RWPE2 (cell line): ENCODE data around the gene PTPRC.

Experiments
- ATAC-seq: fragments of 200-7000 bp; cut with Tn5 transposase; 3 replicates; pipeline ENCODE4 v1.9.1; 2021; ENCODE audit warnings: low read depth
- DNase-seq: peaks from one replicate; pipeline ENCODE4 v3.0.0-alpha.2; 2020; ENCODE audit warnings: low spot score
- H3K27ac ChIP-seq: fragments of 450-650 bp; 2 replicates; pipeline ENCODE4 v1.5.1; 2017; ENCODE audit warnings: mild to moderate bottlenecking; ENCODE audit not compliant: poor library complexity, severe bottlenecking
- H3K27me3 ChIP-seq: fragments of 250-450 bp; sonication (Bioruptor Pico); 2 replicates; pipeline ENCODE4 v1.5.1; 2021; ENCODE audit warnings: mild to moderate bottlenecking, moderate library complexity; ENCODE audit not compliant: insufficient read depth, poor library complexity, severe bottlenecking
- H3K36me3 ChIP-seq: fragments of 250-450 bp; sonication (Bioruptor Pico); 2 replicates; pipeline ENCODE4 v1.5.1; 2020; ENCODE audit warnings: low read depth, mild to moderate bottlenecking, moderate library complexity
- H3K4me1 ChIP-seq: fragments of 250-450 bp; sonication (Bioruptor Pico); 2 replicates; pipeline ENCODE4 v1.5.1; 2021; ENCODE audit warnings: mild to moderate bottlenecking, moderate library complexity; ENCODE audit not compliant: insufficient read depth, poor library complexity, severe bottlenecking
- H3K4me3 ChIP-seq: fragments of 250-450 bp; sonication (Bioruptor Pico); 2 replicates; pipeline ENCODE4 v1.5.1; 2021; ENCODE audit warnings: mild to moderate bottlenecking, moderate library complexity; ENCODE audit not compliant: severe bottlenecking
- H3K9me3 ChIP-seq: fragments of 250-450 bp; sonication (Bioruptor Pico); 2 replicates; pipeline ENCODE4 v1.5.1; 2021; ENCODE audit warnings: mild to moderate bottlenecking, moderate library complexity; ENCODE audit not compliant: severe bottlenecking
- CTCF ChIP-seq: fragments of 450-650 bp; IDR thresholded peaks from one replicate; pipeline ENCODE4 v1.5.1; 2017; ENCODE audit warnings: mild to moderate bottlenecking, moderate library complexity; ENCODE audit not compliant: poor library complexity, severe bottlenecking

The PTPRC gene

GRCh38 chr1:198653808-198654413 lies 15.1 kb downstream of the PTPRC start:
- Histone ChIP-seq H3K27ac (no peak overlapping the region), H3K4me1 (peaks cover 28% of the 10 kb centered on the region), H3K27me3 (no peaks in the 10 kb centered on the region), H3K9me3 (no peaks in the 10 kb centered on the region), H3K4me3 (no peak overlapping the region), H3K36me3 (no peaks in the 10 kb centered on the region)
- ATAC-seq (no peak), DNase-seq (no peak)
- TF ChIP-seq CTCF = no peak

- H3K27me3 ChIP-seq = no peaks in the 10 kb centered on the region
- ATAC-seq = no peak
- no peak for DNase-seq
- H3K4me1 ChIP-seq = peaks cover 28% of the 10 kb centered on the region
- no peaks in the 10 kb centered on the region for H3K9me3 ChIP-seq
- no peak for TF ChIP-seq CTCF
- peak overlapping the region; percentile 89 for H3K27ac ChIP-seq
- no peaks in the 10 kb centered on the region for H3K36me3 ChIP-seq
- no peak overlapping the region for H3K4me3 ChIP-seq
Measured at GRCh38 chr1:198655459-198656121, 16.8 kb downstream of the PTPRC start.

- H3K36me3 ChIP-seq = no peaks in the 10 kb centered on the region
- DNase-seq = no peak
- H3K27me3 ChIP-seq = no peaks in the 10 kb centered on the region
- 0 out of 3 replicates have a peak, but pooled peaks have one; percentile 15 for ATAC-seq
- H3K4me3 ChIP-seq = no peak overlapping the region
- H3K4me1 ChIP-seq = peaks cover 28% of the 10 kb centered on the region
- no peak for TF ChIP-seq CTCF
- H3K27ac ChIP-seq = peak overlapping the region; percentile 89
- H3K9me3 ChIP-seq = no peaks in the 10 kb centered on the region
Measured at GRCh38 chr1:198656500-198656932, 17.7 kb downstream of the PTPRC start.

- DNase-seq = no peak
- no peak overlapping the region for H3K4me3 ChIP-seq
- TF ChIP-seq CTCF = no peak
- peak overlapping the region; percentile 89 for H3K27ac ChIP-seq
- no peaks in the 10 kb centered on the region for H3K27me3 ChIP-seq
- peaks cover 28% of the 10 kb centered on the region for H3K4me1 ChIP-seq
- no peaks in the 10 kb centered on the region for H3K36me3 ChIP-seq
- ATAC-seq = peak; percentile 89
- H3K9me3 ChIP-seq = no peaks in the 10 kb centered on the region
Measured at GRCh38 chr1:198657550-198658064, 18.8 kb downstream of the PTPRC start.
